WERI-Rb-1 (cell line): ENCODE results near the gene TRAIP.
A peak's percentile ranks its signal among the peaks of the same experiment; 100 is the strongest.

Source experiments
- DNase-seq: peaks from one replicate; pipeline ENCODE4 v3.0.0-alpha.2; 2020
- H3K27ac ChIP-seq: fragments of 250-450 bp; sonication (Bioruptor Pico); 2 replicates; pipeline ENCODE4 v1.5.1; 2020; ENCODE audit warnings: mild to moderate bottlenecking, moderate library complexity
- H3K27me3 ChIP-seq: fragments of 250-450 bp; sonication (Bioruptor Pico); 2 replicates; pipeline ENCODE4 v1.5.1; 2021; ENCODE audit warnings: mild to moderate bottlenecking, low read depth, moderate library complexity; ENCODE audit not compliant: insufficient read depth, severe bottlenecking
- H3K36me3 ChIP-seq: fragments of 250-450 bp; sonication (Bioruptor Pico); 2 replicates; pipeline ENCODE4 v1.5.1; 2020; ENCODE audit warnings: mild to moderate bottlenecking, moderate library complexity
- H3K4me3 ChIP-seq: 2 replicates; pipeline ENCODE4 v1.5.1; 2011; ENCODE audit warnings: low read depth, mild to moderate bottlenecking, control low read depth, low read length
- H3K9me3 ChIP-seq: fragments of 250-450 bp; sonication (Bioruptor Pico); 2 replicates; pipeline ENCODE4 v1.5.1; 2021; ENCODE audit warnings: mild to moderate bottlenecking, moderate library complexity; ENCODE audit not compliant: severe bottlenecking
- CTCF ChIP-seq: IDR thresholded peaks from 2 replicates; pipeline ENCODE4 v1.5.1; 2011; ENCODE audit warnings: low read depth, mild to moderate bottlenecking, control low read depth, inconsistent platforms, low read length

Gene TRAIP

GRCh38 chr3:49871531-49872153 lies 15.3 kb upstream of the TRAIP start:
- Histone ChIP-seq H3K36me3 (no peaks in the 10 kb centered on the region), H3K27ac (no peak overlapping the region), H3K4me3 (no peak overlapping the region), H3K9me3 (no peaks in the 10 kb centered on the region), H3K27me3 (no peaks in the 10 kb centered on the region)
- DNase-seq, result no peak
- TF ChIP-seq CTCF, result no peak

- Histone ChIP-seq H3K27me3 (no peaks in the 10 kb centered on the region), H3K36me3 (no peaks in the 10 kb centered on the region), H3K27ac (peak within 1 kb of the TSS; percentile 58), H3K4me3 (peak within 1 kb of the TSS; percentile 67), H3K9me3 (no peaks in the 10 kb centered on the region)
- no peak for TF ChIP-seq CTCF
- DNase-seq, result peak; percentile 63
Measured at GRCh38 chr3:49869525-49870126, 13.3 kb upstream of the TRAIP start, which contains the start of gene CAMKV. Gene CAMKV (minus strand): TSS chr3:49869906. CDS start chr3:49862388, 7,518 bp downstream.

GRCh38 chr3:49868862-49869466 lies 12.6 kb upstream of the TRAIP start:
- no peaks in the 10 kb centered on the region for H3K27me3 ChIP-seq
- H3K36me3 ChIP-seq, result no peaks in the 10 kb centered on the region
- peak overlapping the region; percentile 67 for H3K4me3 ChIP-seq
- TF ChIP-seq CTCF, result no peak
- no peaks in the 10 kb centered on the region for H3K9me3 ChIP-seq
- no peak overlapping the region; the same call in 1 of the 2 replicates for H3K27ac ChIP-seq
- DNase-seq, result peak; percentile 24

GRCh38 chr3:49867871-49868321 lies 11.5 kb upstream of the TRAIP start:
- Histone ChIP-seq H3K27me3 (no peaks in the 10 kb centered on the region), H3K4me3 (no peak overlapping the region), H3K27ac (no peak overlapping the region), H3K36me3 (no peaks in the 10 kb centered on the region), H3K9me3 (no peaks in the 10 kb centered on the region)
- TF ChIP-seq CTCF, result no peak
- no peak for DNase-seq

- H3K27ac ChIP-seq, result no peak overlapping the region
- no peaks in the 10 kb centered on the region for H3K36me3 ChIP-seq
- H3K9me3 ChIP-seq, result no peaks in the 10 kb centered on the region
- H3K27me3 ChIP-seq, result no peaks in the 10 kb centered on the region
- DNase-seq, result no peak
- no peak for TF ChIP-seq CTCF
- no peak overlapping the region for H3K4me3 ChIP-seq
Measured at GRCh38 chr3:49867400-49867799, 11.0 kb upstream of the TRAIP start.
